Muscle layer of duodenum (tissue), 2 donors: ENCODE data around the gene TRIM5.
A peak's percentile ranks its signal among the peaks of the same experiment; 100 is the strongest.
"Not testable (repeated sequence)": the region's sequence is repeated elsewhere in the genome, so short reads cannot be mapped to it uniquely, and the experiment has no call there.

ENCODE experiments used
- H3K27ac ChIP-seq: one replicate; pipeline ENCODE4 v1.7.0; 2013; ENCODE audit warnings: mild to moderate bottlenecking, low read length
- H3K27me3 ChIP-seq: one replicate; pipeline ENCODE4 v1.7.0; 2013; ENCODE audit warnings: low read depth, mild to moderate bottlenecking, control low read depth, low read length
- H3K36me3 ChIP-seq, 2 donors: one replicate each; pipeline ENCODE4 v1.7.0; 2013; ENCODE audit warnings: low read length in 2 of 2, control low read depth in 1 of 2, mild to moderate bottlenecking in 1 of 2; ENCODE audit not compliant: insufficient read depth in 2 of 2, control insufficient read depth in 1 of 2
- H3K4me1 ChIP-seq, 2 donors: one replicate each; pipeline ENCODE4 v1.7.0; 2013; ENCODE audit warnings: low read length in 2 of 2, mild to moderate bottlenecking in 2 of 2, control low read depth in 1 of 2, moderate library complexity in 1 of 2; ENCODE audit not compliant: insufficient read depth in 2 of 2, control insufficient read depth in 1 of 2
- H3K4me3 ChIP-seq, 2 donors: one replicate each; pipeline ENCODE4 v1.7.0; 2013; ENCODE audit warnings: low read length in 2 of 2, low read depth in 1 of 2, mild to moderate bottlenecking in 1 of 2
- H3K9me3 ChIP-seq, 2 donors: one replicate each; pipeline ENCODE4 v1.7.0; 2013; ENCODE audit warnings: low read length in 2 of 2, control low read depth in 1 of 2, mild to moderate bottlenecking in 1 of 2; ENCODE audit not compliant: control insufficient read depth in 1 of 2
- donor health status: healthy.

Gene TRIM5

DNA sequence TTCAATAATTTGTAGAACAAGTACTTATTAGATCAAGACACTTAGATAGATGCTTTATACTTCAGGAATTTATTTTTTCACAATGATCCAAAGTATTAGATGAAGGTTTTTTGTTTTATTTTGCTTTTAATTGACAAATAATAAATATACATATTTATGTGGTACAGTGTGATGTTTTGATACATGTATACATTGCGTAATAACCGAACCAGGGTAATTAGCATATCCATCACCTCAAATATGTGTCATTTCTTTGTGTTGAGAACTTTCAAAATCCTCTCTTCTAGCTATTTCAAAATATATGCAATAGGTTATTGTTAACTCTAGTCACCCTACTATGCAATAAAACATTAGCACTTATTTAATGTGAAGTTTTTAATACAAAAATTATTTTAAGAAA, 21.4 kb downstream of the TRIM5 start:
- Histone ChIP-seq H3K27me3 (no peaks in the 10 kb centered on the region), H3K4me3 (no peak overlapping the region), H3K4me1 (no peaks in the 10 kb centered on the region), H3K9me3 (no peaks in the 10 kb centered on the region), H3K27ac (no peak overlapping the region), H3K36me3 (peaks cover 28 to 34% of the 10 kb centered on the region in 2 donors)

GRCh38 chr11:5658318-5658717, 26.6 kb downstream of the TRIM5 start:
- Histone ChIP-seq H3K27me3 (no peaks in the 10 kb centered on the region), H3K27ac (no peak overlapping the region), H3K9me3 (no peaks in the 10 kb centered on the region), H3K36me3 (peaks cover 0 to 14% of the 10 kb centered on the region in 2 donors), H3K4me3 (no peak overlapping the region), H3K4me1 (no peaks in the 10 kb centered on the region)

DNA sequence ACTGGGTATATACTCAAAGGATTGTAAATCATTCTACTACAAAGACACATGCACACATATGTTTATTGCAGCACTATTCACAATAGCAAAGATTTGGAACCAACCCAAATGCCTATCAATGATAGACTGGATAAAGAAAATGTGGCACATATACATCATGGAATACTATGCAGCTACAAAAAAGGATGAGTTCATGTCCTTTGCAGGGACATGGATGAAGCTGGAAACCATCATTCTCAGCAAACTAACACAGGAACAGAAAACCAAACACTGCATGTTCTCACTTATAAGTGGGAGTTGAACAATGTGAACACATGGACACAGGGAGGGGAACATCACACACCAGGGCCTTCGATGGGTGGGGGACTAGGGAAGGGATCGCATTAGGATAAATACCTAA, 27.9 kb downstream of the TRIM5 start:
- not testable (repeated sequence) for H3K27ac ChIP-seq, H3K36me3 ChIP-seq

DNA sequence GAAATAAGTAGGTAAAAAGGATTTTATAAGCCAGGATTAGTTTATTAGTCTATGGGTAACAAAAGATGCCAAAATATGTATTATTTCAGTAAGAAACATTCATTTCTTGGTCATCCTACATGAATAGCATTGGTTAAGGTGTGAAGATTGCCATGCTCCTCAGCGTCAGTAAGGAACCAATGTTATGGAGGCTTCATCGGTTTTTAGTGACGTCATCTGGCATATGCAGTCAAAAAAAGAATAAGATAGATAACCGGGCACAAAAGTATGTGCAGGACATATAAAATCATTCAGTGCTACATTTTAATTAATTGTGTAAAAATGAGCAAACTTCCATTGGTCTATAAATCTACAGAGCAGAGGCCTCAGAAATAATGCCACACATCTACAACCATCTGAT, 29.4 kb downstream of the TRIM5 start:
- H3K27me3 ChIP-seq = no peaks in the 10 kb centered on the region
- H3K4me1 ChIP-seq = no peaks in the 10 kb centered on the region
- H3K27ac ChIP-seq = no peak overlapping the region
- no peaks in the 10 kb centered on the region for H3K9me3 ChIP-seq
- no peak overlapping the region for H3K4me3 ChIP-seq
- peaks cover 0 to 6% of the 10 kb centered on the region in 2 donors for H3K36me3 ChIP-seq

More for the DNA sequence above, 27.9 kb downstream of the TRIM5 start:
- H3K9me3 ChIP-seq, H3K27me3 ChIP-seq, H3K4me1 ChIP-seq, H3K4me3 ChIP-seq: not testable (repeated sequence)

DNA sequence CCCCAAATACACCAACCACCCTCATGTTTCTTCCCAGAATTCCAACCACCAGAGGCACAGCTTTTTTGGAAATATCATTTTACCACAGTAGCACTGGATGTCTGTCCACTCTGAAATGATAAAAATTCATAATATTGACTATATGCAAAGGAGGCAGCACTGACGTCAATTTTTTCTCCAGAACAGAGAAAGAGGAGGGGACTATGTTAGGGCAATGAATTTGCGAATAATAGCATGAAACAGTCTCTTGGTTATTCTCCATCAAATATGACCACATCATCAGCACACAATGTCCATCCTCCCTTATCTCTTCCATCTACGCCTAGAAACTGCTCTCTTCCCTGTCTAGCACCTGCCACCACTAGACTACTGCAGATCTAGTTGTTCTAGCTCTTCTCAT, 38.7 kb downstream of the TRIM5 start:
- H3K27me3 ChIP-seq = no peaks in the 10 kb centered on the region
- H3K4me3 ChIP-seq = no peak overlapping the region
- H3K27ac ChIP-seq = no peak overlapping the region
- H3K36me3 ChIP-seq = peaks cover 9 to 21% of the 10 kb centered on the region in 2 donors
- no peaks in the 10 kb centered on the region for H3K4me1 ChIP-seq
- H3K9me3 ChIP-seq = no peaks in the 10 kb centered on the region

DNA sequence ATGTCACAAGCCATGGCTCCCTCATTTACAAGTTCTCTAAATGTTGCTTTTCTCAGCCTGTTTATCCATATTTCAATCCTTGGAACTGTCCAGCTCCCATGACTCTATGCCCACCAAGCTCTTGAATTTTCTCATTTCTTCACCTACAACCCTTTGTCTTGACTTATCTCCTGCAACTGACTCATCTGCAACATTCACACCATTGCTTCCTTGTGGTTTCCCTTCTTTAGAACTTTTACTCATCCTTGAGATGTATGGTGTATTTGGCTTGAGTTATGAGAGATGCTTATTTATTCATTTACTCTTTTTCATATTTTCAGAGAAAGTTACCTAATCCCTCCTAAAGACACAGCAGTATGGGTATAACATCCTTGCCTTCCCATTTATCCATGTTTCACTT, 41.3 kb downstream of the TRIM5 start:
- H3K27ac ChIP-seq = no peak overlapping the region
- no peaks in the 10 kb centered on the region for H3K27me3 ChIP-seq
- no peak overlapping the region for H3K4me3 ChIP-seq
- peaks cover 9 to 23% of the 10 kb centered on the region in 2 donors for H3K36me3 ChIP-seq
- no peaks in the 10 kb centered on the region for H3K9me3 ChIP-seq
- H3K4me1 ChIP-seq = no peaks in the 10 kb centered on the region

- Histone ChIP-seq H3K4me3 (no peak overlapping the region), H3K36me3 (peaks cover 9 to 30% of the 10 kb centered on the region in 2 donors), H3K27ac (no peak overlapping the region), H3K4me1 (no peaks in the 10 kb centered on the region), H3K9me3 (no peaks in the 10 kb centered on the region), H3K27me3 (no peaks in the 10 kb centered on the region)
Measured at GRCh38 chr11:5639953-5640352, 44.9 kb downstream of the TRIM5 start.

GRCh38 chr11:5631969-5632635, 52.8 kb downstream of the TRIM5 start:
- Histone ChIP-seq H3K27ac (no peak overlapping the region), H3K36me3 (peaks cover 12 to 25% of the 10 kb centered on the region in 2 donors), H3K4me1 (no peaks in the 10 kb centered on the region), H3K4me3 (no peak overlapping the region), H3K27me3 (no peaks in the 10 kb centered on the region), H3K9me3 (no peaks in the 10 kb centered on the region)

GRCh38 chr11:5631417-5631816, 53.5 kb downstream of the TRIM5 start:
- H3K4me1 ChIP-seq = no peaks in the 10 kb centered on the region
- no peaks in the 10 kb centered on the region for H3K9me3 ChIP-seq
- H3K27ac ChIP-seq = no peak overlapping the region
- H3K4me3 ChIP-seq = no peak overlapping the region
- H3K36me3 ChIP-seq = peaks cover 12 to 25% of the 10 kb centered on the region in 2 donors
- no peaks in the 10 kb centered on the region for H3K27me3 ChIP-seq

GRCh38 chr11:5626196-5626595, 58.7 kb downstream of the TRIM5 start:
- Histone ChIP-seq H3K9me3 (no peaks in the 10 kb centered on the region), H3K4me3 (no peak overlapping the region), H3K4me1 (peaks cover 6 to 13% of the 10 kb centered on the region in 2 donors), H3K27ac (no peak overlapping the region), H3K27me3 (no peaks in the 10 kb centered on the region), H3K36me3 (no peaks in the 10 kb centered on the region)

GRCh38 chr11:5625281-5625680, 59.6 kb downstream of the TRIM5 start:
- H3K27ac ChIP-seq = peak overlapping the region; percentile 86
- H3K9me3 ChIP-seq = no peaks in the 10 kb centered on the region
- no peaks in the 10 kb centered on the region for H3K27me3 ChIP-seq
- H3K36me3 ChIP-seq = no peaks in the 10 kb centered on the region
- H3K4me3 ChIP-seq = peak overlapping the region; percentile 77 to 98
- H3K4me1 ChIP-seq = peaks cover 13 to 21% of the 10 kb centered on the region in 2 donors
